Testis (tissue), 3 donors: Measurements from ENCODE around the gene ORC2. TPM values are rescaled to one million over a fixed set of nuclear protein-coding genes. Genes with fewer than 3 reads are reported as not detected.
A peak's percentile ranks its signal among the peaks of the same experiment; 100 is the strongest.
"Not testable (repeated sequence)": the region's sequence is repeated elsewhere in the genome, so short reads cannot be mapped to it uniquely, and the experiment has no call there.

Source experiments
- DNase-seq: peaks from one replicate; pipeline ENCODE4 v3.0.0-alpha.2; 2019
- H3K27ac ChIP-seq, 2 donors: fragments of 200-600 bp; sonication (generic); one replicate each; pipeline ENCODE4 v1.5.1; 2019
- H3K27me3 ChIP-seq: fragments of 200-600 bp; sonication (generic); one replicate; pipeline ENCODE4 v1.5.1; 2019
- H3K36me3 ChIP-seq: fragments of 200-600 bp; sonication (generic); one replicate; pipeline ENCODE4 v1.5.1; 2017; ENCODE audit warnings: low read depth; ENCODE audit errors: missing control alignments
- H3K4me1 ChIP-seq: fragments of 200-600 bp; sonication (generic); one replicate; pipeline ENCODE4 v1.5.1; 2019
- H3K4me3 ChIP-seq, 2 donors: fragments of 200-600 bp; sonication (generic); one replicate each; pipeline ENCODE4 v1.5.1; 2017 to 2019
- H3K9me3 ChIP-seq: fragments of 200-600 bp; sonication (generic); one replicate; pipeline ENCODE4 v1.5.1; 2017
- CTCF ChIP-seq, 3 experiments: fragments of 450-650 bp in 2 of 3; fragments of 200-600 bp in 1 of 3; sonication (generic) in 1 of 3; IDR thresholded peaks; one replicate each; pipeline ENCODE4 v1.5.1; 2016 to 2019; ENCODE audit warnings: antibody characterized with exemption in 3 of 3, mild to moderate bottlenecking in 2 of 3, moderate library complexity in 1 of 3
- POLR2A ChIP-seq: fragments of 450-650 bp; IDR thresholded peaks from one replicate; pipeline ENCODE4 v1.6.1; 2017; ENCODE audit warnings: antibody characterized with exemption, mild to moderate bottlenecking, moderate library complexity
- WGBS, 2 donors: methylation state at CpG; one replicate each; pipeline ENCODE4 v1.1.5; 2018; 5-methylcytosine and 5-hydroxymethylcytosine counted together
- intact Hi-C: fragments of 100-400 bp; cut with DNase I; formaldehyde crosslinking; loops from one replicate; pipeline ENCODE4 v1.15.1; 2023; ENCODE audit warnings: low total_unique reads
- polyA plus RNA-seq: library from polyadenylated mRNA; stranded (reverse); fragments of 350-450 nt; fragmentation: Illumina TruSeq; extraction: RNeasy Lipid Tissue Mini Kit (QIAGEN cat#74804); gene quantifications from one replicate; pipeline ENCODE4 v1.2.3, GENCODE V29; 2014; ENCODE audit warnings: low read depth, low replicate concordance; ENCODE audit not compliant: insufficient read depth
- total RNA-seq, 2 donors: library from RNA; depleted of rRNA; stranded (reverse); fragments of >200 nt; gene quantifications; one replicate each; pipeline ENCODE4 v1.2.3, GENCODE V29; 2016

The ORC2 gene
- total and polyA plus RNA-seq, 3 donors from 2014 or later, result 31.8 to 70.4 (median 32.5) TPM

DNA sequence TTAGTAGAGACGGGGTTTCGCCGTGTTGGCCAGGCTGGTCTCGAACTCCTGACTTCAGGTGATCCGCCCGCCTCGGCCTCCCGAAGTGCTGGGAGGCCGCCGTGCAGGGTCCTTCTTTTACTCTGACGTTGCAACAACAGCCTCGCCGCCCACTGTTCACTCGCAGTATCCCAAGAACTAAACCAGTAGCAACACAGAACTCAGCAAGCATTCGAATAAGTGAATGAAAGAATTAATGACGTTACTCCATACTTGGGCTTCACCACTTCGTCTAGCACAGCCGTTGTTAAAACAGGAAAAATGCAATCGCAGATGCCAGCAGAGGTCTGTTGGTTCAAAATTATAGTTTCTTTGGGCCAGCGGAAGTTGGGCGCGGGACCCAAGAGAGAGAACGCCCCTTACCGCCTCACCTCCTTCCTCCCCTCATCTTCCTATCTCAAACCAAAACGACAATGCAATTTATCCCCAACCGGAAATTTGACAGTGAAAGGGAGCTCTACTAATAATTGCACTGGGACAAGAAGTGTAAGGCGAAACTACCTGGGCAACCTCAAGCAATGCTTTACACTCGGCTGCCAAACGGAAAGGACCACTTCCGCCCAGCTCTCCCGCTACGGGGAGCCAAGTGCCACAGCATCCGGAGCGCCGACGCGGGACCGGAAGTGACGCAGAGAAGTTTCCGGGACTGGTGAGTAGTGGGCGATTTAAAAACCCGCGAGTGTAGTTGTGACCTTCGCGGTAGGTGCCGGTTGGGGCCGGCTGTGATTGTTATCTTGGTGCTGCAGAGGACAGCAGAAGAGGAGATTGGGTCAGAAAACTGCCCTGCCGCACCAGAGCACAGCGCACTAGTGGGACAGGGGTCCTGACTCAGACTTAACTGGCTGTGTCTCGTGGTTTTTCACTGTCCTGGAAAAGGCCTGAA lies 74.5 kb downstream of the ORC2 start, which contains the start of the genes NIF3L1 and PPIL3:
Gene NIF3L1 (plus strand): TSS at position 668 of the 922 bp plus-strand sequence. CDS start 2,573 bp downstream, outside the sequence.
Gene PPIL3 (minus strand): TSS at position 374 of the 922 bp plus-strand sequence. CDS start 1,462 bp downstream, outside the sequence.
- 0% methylated on average over 31 to 50 of the region's 50 CpGs for WGBS, 2 donors
- Histone ChIP-seq H3K9me3 (no peaks in the 10 kb centered on the region), H3K4me1 (peaks cover 11% of the 10 kb centered on the region), H3K4me3 (peak within 1 kb of the TSS; percentile 68 to 95), H3K27ac (peak within 1 kb of the TSS; percentile 88 to 95), H3K36me3 (no peaks in the 10 kb centered on the region), H3K27me3 (no peaks in the 10 kb centered on the region)
- intact Hi-C loops, result no loop called here
- peak; percentile 98 for DNase-seq
- no peak for TF ChIP-seq POLR2A
- no peak for TF ChIP-seq CTCF (IDR thresholded peaks at IDR 0.05)

GRCh38 chr2:200881715-200882249 lies 81.7 kb downstream of the ORC2 start:
- H3K4me1 ChIP-seq, H3K27ac ChIP-seq, DNase-seq, H3K36me3 ChIP-seq, H3K9me3 ChIP-seq, H3K27me3 ChIP-seq, intact Hi-C loops, H3K4me3 ChIP-seq: not testable (repeated sequence)
- WGBS, 2 donors, result 62 to 76% methylated on average over 2 of the region's 2 CpGs

GRCh38 chr2:200878289-200878880 lies 85.1 kb downstream of the ORC2 start:
- no peaks in the 10 kb centered on the region for H3K4me1 ChIP-seq
- H3K27me3 ChIP-seq, result no peaks in the 10 kb centered on the region
- no peak for DNase-seq
- no peak overlapping the region for H3K27ac ChIP-seq
- H3K36me3 ChIP-seq, result no peaks in the 10 kb centered on the region
- no peak for TF ChIP-seq POLR2A
- WGBS, 2 donors, result 67 to 84% methylated on average over 2 of the region's 2 CpGs
- no peak overlapping the region for H3K4me3 ChIP-seq
- H3K9me3 ChIP-seq, result no peaks in the 10 kb centered on the region
- intact Hi-C loops, result no loop called here

GRCh38 chr2:200877443-200877842 lies 86.0 kb downstream of the ORC2 start:
- intact Hi-C loops, result no loop called here
- H3K27ac ChIP-seq, result no peak overlapping the region
- H3K4me1 ChIP-seq, result no peaks in the 10 kb centered on the region
- no peak overlapping the region for H3K4me3 ChIP-seq
- H3K36me3 ChIP-seq, result no peaks in the 10 kb centered on the region
- H3K27me3 ChIP-seq, result no peaks in the 10 kb centered on the region
- no peak for DNase-seq
- no peak for TF ChIP-seq POLR2A
- no peak for TF ChIP-seq CTCF (IDR thresholded peaks at IDR 0.05)
- no peaks in the 10 kb centered on the region for H3K9me3 ChIP-seq

- intact Hi-C loops, result no loop called here
- H3K27ac ChIP-seq, result no peak overlapping the region
- no peaks in the 10 kb centered on the region for H3K36me3 ChIP-seq
- TF ChIP-seq POLR2A (no peak), CTCF (IDR thresholded peaks at IDR 0.05) (no peak)
- 92 to 94% methylated on average over 6 of the region's 6 CpGs for WGBS, 2 donors
- H3K4me1 ChIP-seq, result no peaks in the 10 kb centered on the region
- no peaks in the 10 kb centered on the region for H3K9me3 ChIP-seq
- H3K27me3 ChIP-seq, result no peaks in the 10 kb centered on the region
- no peak for DNase-seq
- no peak overlapping the region for H3K4me3 ChIP-seq
These were observed 89.9 kb downstream of the ORC2 start for GRCh38 chr2:200873560-200873959.
